GM12878 (cell line): ENCODE measurements around the gene ERN1. TPM values are rescaled to one million over a fixed set of nuclear protein-coding genes. Genes with fewer than 3 reads are reported as not detected.

Experiments
- ATAC-seq: fragments of 200-7000 bp; cut with Tn5 transposase; 3 replicates; pipeline ENCODE4 v1.9.1; 2020; ENCODE audit warnings: mild to moderate bottlenecking, moderate library complexity
- BruUV-seq: library from RNA; stranded (reverse); fragments of 400-500 nt; replicated peaks from 2 replicates; lab custom pipeline; 2021; lab: Mats Ljungman, UMichigan
- CTCF ChIA-PET: fragments of 300-600 bp; sonication (Branson Sonifier 250); formaldehyde crosslinking; extraction: SDS; loops from one replicate; lab custom pipeline; 2021; ENCODE audit warnings: inconsistent platforms; lab: Yijun Ruan, JAX
- POLR2A ChIA-PET: fragments of 350-600 bp; formaldehyde crosslinking; extraction: SDS; loops from one replicate; lab custom pipeline; 2021; ENCODE audit warnings: inconsistent platforms; lab: Charles Lee
- RAD21 ChIA-PET: fragments of 300-600 bp; sonication (Branson Sonifier 250); formaldehyde crosslinking; loops from one replicate; lab custom pipeline; 2023; ENCODE audit warnings: antibody characterized with exemption; ENCODE audit not compliant: unreplicated experiment; lab: Charles Lee
- SMC1A ChIA-PET: fragments of 300-600 bp; sonication (Branson Sonifier 250); formaldehyde crosslinking; loops from one replicate; lab custom pipeline; 2023; ENCODE audit not compliant: unreplicated experiment, uncharacterized antibody; lab: Charles Lee
- DNase-seq: peaks from one replicate; pipeline ENCODE4 v3.0.0-alpha.2; 2011; ENCODE audit warnings: low read depth, low spot score
- FAIRE-seq: peaks from 3 replicates; lab custom pipeline; 2011; peaks lifted over from hg19 to GRCh38; lab: Jason Lieb, UNC
- H2AFZ ChIP-seq: 2 replicates; pipeline ENCODE4 v1.6.0; 2011; ENCODE audit warnings: low read depth, low read length, control low read depth; ENCODE audit not compliant: control insufficient read depth
- H3K27ac ChIP-seq: 2 replicates; pipeline ENCODE4 v1.5.1; 2011; ENCODE audit warnings: control low read depth; ENCODE audit not compliant: control insufficient read depth, insufficient read depth
- H3K27me3 ChIP-seq, 2 experiments: replicated peaks in 1 of 2; 2 replicates each; pipeline versions ENCODE4 v1.6.0 to v1.6.1; 2011; ENCODE audit warnings: low read length in 1 of 2; ENCODE audit not compliant: control insufficient read depth in 2 of 2, insufficient read depth in 2 of 2
- H3K36me3 ChIP-seq, 2 experiments: 2 replicates each; pipeline ENCODE4 v1.5.1; 2011; ENCODE audit warnings: low read length in 1 of 2; ENCODE audit not compliant: control insufficient read depth in 2 of 2, insufficient read depth in 2 of 2
- H3K4me1 ChIP-seq: 2 replicates; pipeline ENCODE4 v1.6.1; 2011; ENCODE audit warnings: mild to moderate bottlenecking, low read length, moderate library complexity, mixed read lengths; ENCODE audit not compliant: control insufficient read depth, insufficient read depth
- H3K4me2 ChIP-seq: 2 replicates; pipeline ENCODE4 v1.6.0; 2011; ENCODE audit warnings: control low read depth; ENCODE audit not compliant: control insufficient read depth, insufficient read depth
- H3K4me3 ChIP-seq: fragments of 200-600 bp; sonication (generic); 2 replicates; pipeline ENCODE4 v1.5.1; 2016
- H3K79me2 ChIP-seq: 2 replicates; pipeline ENCODE4 v1.6.0; 2011; ENCODE audit warnings: low read length; ENCODE audit not compliant: control insufficient read depth, insufficient read depth
- H3K9ac ChIP-seq: 2 replicates; pipeline ENCODE4 v1.8.0; 2011; ENCODE audit warnings: low read length, control low read depth, mixed read lengths; ENCODE audit not compliant: control insufficient read depth, insufficient read depth
- H3K9me3 ChIP-seq: replicated peaks from 3 replicates; pipeline ENCODE4 v1.5.1; 2011; ENCODE audit warnings: mild to moderate bottlenecking, low read length; ENCODE audit not compliant: control insufficient read depth, insufficient read depth
- H4K20me1 ChIP-seq: 2 replicates; pipeline ENCODE4 v1.6.0; 2011; ENCODE audit not compliant: control insufficient read depth, insufficient read depth
- CHD4 ChIP-seq: fragments of 200-600 bp; sonication (generic); IDR thresholded peaks from 2 replicates; pipeline ENCODE4 v1.6.1; 2016; ENCODE audit warnings: mild to moderate bottlenecking
- GATAD2B ChIP-seq: fragments of 450-650 bp; conservative IDR thresholded peaks from 2 replicates; pipeline ENCODE4 v1.6.1; 2017; ENCODE audit warnings: low read depth, mild to moderate bottlenecking, moderate library complexity
- RAD51 ChIP-seq: fragments of 450-650 bp; IDR thresholded peaks from 2 replicates; pipeline ENCODE4 v1.6.1; 2016; ENCODE audit warnings: moderate library complexity, mild to moderate bottlenecking, inconsistent platforms
- SKIL ChIP-seq: fragments of 450-650 bp; IDR thresholded peaks from 2 replicates; pipeline ENCODE4 v1.6.1; 2017; ENCODE audit warnings: mild to moderate bottlenecking, low read depth, inconsistent platforms; ENCODE audit not compliant: poor library complexity, severe bottlenecking
- ZZZ3 ChIP-seq: IDR thresholded peaks from 2 replicates; pipeline ENCODE4 v1.6.1; 2011; ENCODE audit warnings: low read depth; ENCODE audit not compliant: control insufficient read depth, insufficient read length
- WGBS: methylation state at CpG from one replicate; pipeline ENCODE4 v1.1.6; 2016; ENCODE audit warnings: low lambda C conversion rate; ENCODE audit not compliant: insufficient replicate concordance, insufficient coverage; ENCODE audit errors: missing lambda C conversion rate; 5-methylcytosine and 5-hydroxymethylcytosine counted together
- in situ Hi-C: fragments of 300-500 bp; cut with MboI; formaldehyde crosslinking; loops from 9 replicates; pipeline ENCODE4 v1.14.3; 2018; ENCODE audit warnings: mixed read lengths
- intact Hi-C: fragments of 100-400 bp; cut with micrococcal nuclease; formaldehyde crosslinking; loops from one replicate; pipeline ENCODE4 v1.14.2; 2022; ENCODE audit not compliant: unreplicated experiment
- polyA plus RNA-seq, 11 experiments: library from polyadenylated mRNA; depleted of rRNA in 4 of 11; unstranded in 6 of 11; stranded (reverse) in 5 of 11; fragments of >200 nt; fragmentation: Nextera tagmentation in 4 of 11; fragmentation: Illumina TruSeq in 1 of 11; extraction: Ambion mirVana in 4 of 11; extraction: Trizol in 1 of 11; gene quantifications; 1 replicate in 1 of 11; 2 replicates in 10 of 11; pipeline versions ENCODE4 v1.2.1 to v1.2.3, GENCODE V29; 2011 to 2016; ENCODE audit warnings: inconsistent platforms in 2 of 11, missing spikeins in 2 of 11, low read depth in 1 of 11
- total RNA-seq, 4 experiments: library from RNA; depleted of rRNA in 3 of 4; stranded (reverse); fragments of >200 nt in 3 of 4; fragmentation: Illumina TruSeq in 1 of 4; extraction: Trizol in 1 of 4; gene quantifications; 2 replicates each; pipeline versions ENCODE4 v1.2.1 to v1.2.3, GENCODE V29; 2013 to 2021

ERN1 gene
- total and polyA plus RNA-seq, 10 of the 15 experiments (the other 5 are each of a cell fraction or from before 2014, with no cell fraction given): 2.6 to 19.2 (median 7.6) TPM

- Histone ChIP-seq H3K4me1 (no peaks in the 10 kb centered on the region), H3K79me2 (no peaks in the 10 kb centered on the region), H2AFZ (no peak overlapping the region), H3K4me2 (no peak overlapping the region), H3K4me3 (no peak overlapping the region), H3K36me3 (no peaks in the 10 kb centered on the region; a peak in 2 of 4 replicates), H3K27ac (no peak overlapping the region), H3K27me3 (no peaks in the 10 kb centered on the region), H3K9me3 (no peaks in the 10 kb centered on the region), H3K9ac (no peak overlapping the region), H4K20me1 (no peaks in the 10 kb centered on the region)
- FAIRE-seq (no peak), DNase-seq (no peak), ATAC-seq (no peak)
- SMC1A ChIA-PET: no interaction called here
- in situ Hi-C loops (loop anchor here (25.0 kb wide), 1 partner anchor 250 kb away; no protein-coding TSS in a partner anchor), intact Hi-C loops (no loop called here)
- RAD21 ChIA-PET: no interaction called here
- CTCF ChIA-PET: interaction anchor here (1.2 kb wide), 1 partner anchor 64 kb away, joined by 4 read pairs; no protein-coding TSS in a partner anchor
- no TSS peak for BruUV-seq
- WGBS: 83% methylated on average over 6 of the region's 6 CpGs
- POLR2A ChIA-PET: no interaction called here
- no peak for TF ChIP-seq ZZZ3
- no peak for TF ChIP-seq GATAD2B
- no peak for TF ChIP-seq SKIL
- no peak for TF ChIP-seq RAD51
- TF ChIP-seq CHD4: no peak
These were observed 92.8 kb downstream of the ERN1 start for GRCh38 chr17:64037180-64037579.
